ENCODE measurements around the gene MEAF6. TPM values are rescaled to one million over a fixed set of nuclear protein-coding genes. Genes with fewer than 3 reads are reported as not detected.

MEAF6 gene
- total and polyA plus RNA-seq, 2 of the 4 experiments (the other 2 are of a cell fraction): 36.2 to 40.7 TPM

- TF ChIP-seq CTCF (conservative IDR thresholded peaks at IDR 0.05; ENCODE audit: low read depth, low read length) (no peak), RFX5 (IDR thresholded peaks at IDR 0.05; ENCODE audit: low read depth, low read length) (no peak)
Observed at GRCh38 chr1:37479255-37480124, 35.1 kb downstream of the MEAF6 start (continued).
